Measurements from ENCODE around the gene DNMBP.
"Not testable (repeated sequence)": the region's sequence is repeated elsewhere in the genome, so short reads cannot be mapped to it uniquely, and the experiment has no call there.

DNA sequence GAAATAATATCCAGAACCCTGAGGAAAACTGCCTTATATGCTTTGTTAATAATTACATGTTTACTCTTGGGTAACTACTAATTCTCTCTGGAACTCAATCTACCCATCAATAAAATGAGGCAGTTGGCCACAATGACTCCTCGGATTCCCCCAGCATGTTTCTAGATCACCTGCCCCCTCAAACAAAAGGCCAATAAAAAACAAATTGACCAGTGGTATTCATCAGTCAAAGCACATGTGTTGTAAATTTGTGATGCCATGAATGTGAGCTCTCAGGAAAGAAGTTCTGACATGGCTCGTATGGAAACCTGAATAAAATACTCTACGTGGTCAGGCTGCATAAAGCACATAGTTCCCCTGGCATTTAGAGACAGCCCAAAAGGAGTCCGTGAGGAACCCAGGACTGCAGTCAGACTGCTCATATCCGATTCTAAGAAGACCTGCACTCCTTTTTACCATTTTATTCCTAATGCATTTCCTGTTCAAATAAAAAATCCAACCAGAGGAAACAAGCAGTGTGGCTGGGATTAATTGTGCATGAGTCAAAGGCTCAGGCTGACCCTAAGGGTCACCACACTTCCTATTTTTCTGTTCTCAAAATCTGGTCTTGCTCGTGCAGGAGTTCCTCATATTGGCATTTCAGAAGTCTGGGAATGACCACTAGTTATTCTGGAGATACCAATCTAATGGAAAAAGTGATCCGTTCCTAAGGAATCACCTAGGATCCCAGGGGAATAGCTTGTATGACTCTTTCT is 77.4 kb downstream of the DNMBP start:
- TF ChIP-seq, protein P1, sequence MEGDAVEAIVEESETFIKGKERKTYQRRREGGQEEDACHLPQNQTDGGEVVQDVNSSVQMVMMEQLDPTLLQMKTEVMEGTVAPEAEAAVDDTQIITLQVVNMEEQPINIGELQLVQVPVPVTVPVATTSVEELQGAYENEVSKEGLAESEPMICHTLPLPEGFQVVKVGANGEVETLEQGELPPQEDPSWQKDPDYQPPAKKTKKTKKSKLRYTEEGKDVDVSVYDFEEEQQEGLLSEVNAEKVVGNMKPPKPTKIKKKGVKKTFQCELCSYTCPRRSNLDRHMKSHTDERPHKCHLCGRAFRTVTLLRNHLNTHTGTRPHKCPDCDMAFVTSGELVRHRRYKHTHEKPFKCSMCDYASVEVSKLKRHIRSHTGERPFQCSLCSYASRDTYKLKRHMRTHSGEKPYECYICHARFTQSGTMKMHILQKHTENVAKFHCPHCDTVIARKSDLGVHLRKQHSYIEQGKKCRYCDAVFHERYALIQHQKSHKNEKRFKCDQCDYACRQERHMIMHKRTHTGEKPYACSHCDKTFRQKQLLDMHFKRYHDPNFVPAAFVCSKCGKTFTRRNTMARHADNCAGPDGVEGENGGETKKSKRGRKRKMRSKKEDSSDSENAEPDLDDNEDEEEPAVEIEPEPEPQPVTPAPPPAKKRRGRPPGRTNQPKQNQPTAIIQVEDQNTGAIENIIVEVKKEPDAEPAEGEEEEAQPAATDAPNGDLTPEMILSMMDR (IDR thresholded peaks at IDR 0.05): not testable (repeated sequence)
- not testable (repeated sequence) for TF ChIP-seq EZH2, EZH2phosphoT487 (IDR thresholded peaks at IDR 0.05)

Measured in neural progenitor cell (in vitro differentiated cells).